ENCODE measurements around the gene FRMPD4. TPM values are rescaled to one million over a fixed set of nuclear protein-coding genes. Genes with fewer than 3 reads are reported as not detected.

FRMPD4 gene
- total and polyA plus RNA-seq, 2 of the 13 experiments (the other 11 are each of a cell fraction or from before 2014, with no cell fraction given) = not detected

DNA sequence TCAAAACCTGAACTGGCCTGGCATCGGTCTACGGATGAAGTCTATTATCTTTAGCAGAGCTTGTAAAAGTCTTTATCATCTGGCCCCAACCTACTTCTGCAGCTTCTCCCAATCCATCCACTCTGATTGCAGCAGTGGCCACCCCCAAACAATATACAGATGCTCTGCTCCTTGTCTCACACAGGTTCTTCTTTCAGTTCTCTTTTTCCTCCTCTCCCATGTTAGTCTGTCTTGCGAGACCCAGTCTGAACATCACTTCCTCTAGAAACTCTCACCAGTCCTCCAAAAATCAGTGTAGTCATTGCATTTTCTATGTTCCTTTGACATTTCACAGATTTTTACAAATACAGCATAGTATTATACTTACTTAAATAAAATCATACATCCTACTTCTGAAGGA is 163.0 kb downstream of the FRMPD4 start (continued):
- TF ChIP-seq KLF15 (CRISPR knock-in tag; IDR thresholded peaks at IDR 0.05; ENCODE audit: borderline replicate concordance) (no peak), ZNF317 (CRISPR knock-in tag; IDR thresholded peaks at IDR 0.05) (no peak), SOX6 (IDR thresholded peaks at IDR 0.05) (no peak), SOX6 (CRISPR knock-in tag; IDR thresholded peaks at IDR 0.05) (no peak), ZNF749 (CRISPR knock-in tag; IDR thresholded peaks at IDR 0.05; ENCODE audit: borderline replicate concordance) (no peak), CREBL2 (CRISPR knock-in tag; IDR thresholded peaks at IDR 0.05; ENCODE audit: borderline replicate concordance) (no peak), ZNF318 (CRISPR knock-in tag; IDR thresholded peaks at IDR 0.05) (no peak)
- TF ChIP-seq, protein P1, sequence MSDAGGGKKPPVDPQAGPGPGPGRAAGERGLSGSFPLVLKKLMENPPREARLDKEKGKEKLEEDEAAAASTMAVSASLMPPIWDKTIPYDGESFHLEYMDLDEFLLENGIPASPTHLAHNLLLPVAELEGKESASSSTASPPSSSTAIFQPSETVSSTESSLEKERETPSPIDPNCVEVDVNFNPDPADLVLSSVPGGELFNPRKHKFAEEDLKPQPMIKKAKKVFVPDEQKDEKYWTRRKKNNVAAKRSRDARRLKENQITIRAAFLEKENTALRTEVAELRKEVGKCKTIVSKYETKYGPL (CRISPR knock-in tag; IDR thresholded peaks at IDR 0.05) = no peak

All from HepG2 (cell line).